ENCODE data around the gene SLC38A1.
"Not testable (repeated sequence)": the region's sequence is repeated elsewhere in the genome, so short reads cannot be mapped to it uniquely, and the experiment has no call there.

SLC38A1 gene

GRCh38 chr12:46164186-46164761 lies 104.6 kb downstream of the SLC38A1 start:
- TF ChIP-seq ZNF274 (IDR thresholded peaks at IDR 0.05; ENCODE audit: low read depth, low read length), result no peak
- H3K4me3 ChIP-seq (ENCODE audit: low read length), result no peak overlapping the region

GRCh38 chr12:46162549-46163076 lies 106.2 kb downstream of the SLC38A1 start:
- H3K4me3 ChIP-seq (ENCODE audit: low read length), result not testable (repeated sequence)

DNA sequence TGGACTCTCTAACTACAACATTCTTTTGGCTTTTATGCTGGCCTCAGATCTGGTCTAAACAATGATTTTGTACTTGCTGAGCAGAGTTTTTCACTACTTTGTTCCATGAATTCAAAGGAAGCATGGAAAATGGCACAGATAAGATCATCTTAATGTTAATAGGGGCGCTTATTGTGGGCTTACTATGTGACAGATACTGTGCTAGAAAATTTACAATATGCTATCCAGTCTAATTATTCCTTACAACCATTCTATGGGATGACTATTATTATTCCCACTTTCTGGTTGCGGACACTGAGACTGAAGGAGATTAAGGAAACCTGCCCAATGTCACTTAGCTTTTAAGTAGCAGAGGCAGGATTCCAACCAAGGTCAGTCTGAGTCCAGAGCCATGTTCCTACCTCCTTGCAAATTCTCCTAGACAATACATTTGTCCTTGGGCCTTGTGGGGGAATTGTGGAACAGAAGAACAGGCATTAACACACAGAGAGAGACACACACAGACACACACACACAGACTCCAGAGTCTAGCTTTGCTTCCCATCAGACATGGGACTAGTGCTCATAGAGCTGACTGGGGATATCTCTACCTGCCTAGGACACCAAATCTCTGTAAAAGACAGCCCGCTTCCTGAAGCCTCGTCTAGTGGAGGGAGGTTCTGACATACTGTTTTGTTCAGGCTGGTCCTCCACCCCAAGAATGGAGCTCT lies 107.7 kb downstream of the SLC38A1 start:
- TF ChIP-seq ZNF274 (IDR thresholded peaks at IDR 0.05; ENCODE audit: low read depth, low read length), result no peak
- no peak overlapping the region for H3K4me3 ChIP-seq (ENCODE audit: low read length)

- TF ChIP-seq ZNF274 (IDR thresholded peaks at IDR 0.05; ENCODE audit: low read depth, low read length), result no peak
- no peak overlapping the region; the same call in 1 of the 2 replicates for H3K4me3 ChIP-seq (ENCODE audit: low read length)
Measured at GRCh38 chr12:46160101-46160980, 108.5 kb downstream of the SLC38A1 start.

- TF ChIP-seq ZNF274 (IDR thresholded peaks at IDR 0.05; ENCODE audit: low read depth, low read length), result no peak
- no peak overlapping the region; the same call in 1 of the 2 replicates for H3K4me3 ChIP-seq (ENCODE audit: low read length)
Measured at GRCh38 chr12:46159309-46159901, 109.4 kb downstream of the SLC38A1 start.

DNA sequence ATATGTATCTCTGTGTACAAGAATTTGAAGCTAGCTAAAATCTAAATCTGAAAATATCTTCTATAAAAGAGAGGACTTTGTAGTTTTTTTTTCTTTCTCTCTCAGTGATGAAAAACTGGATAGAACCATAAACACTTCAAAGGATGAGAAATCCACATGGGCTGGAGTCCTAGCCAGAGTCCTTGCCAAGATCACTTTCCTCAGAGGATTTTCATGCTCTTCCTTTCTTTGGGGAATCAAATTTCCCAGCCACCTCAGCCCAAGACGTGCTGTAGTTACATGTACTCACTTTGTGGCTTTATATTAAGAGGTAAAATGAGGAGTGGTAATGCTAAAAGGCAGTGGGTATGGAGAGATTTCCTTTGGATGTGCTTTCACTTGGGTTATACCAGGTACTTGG lies 110.3 kb downstream of the SLC38A1 start:
- H3K4me3 ChIP-seq (ENCODE audit: low read length), result no peak overlapping the region
- TF ChIP-seq ZNF274 (IDR thresholded peaks at IDR 0.05; ENCODE audit: low read depth, low read length), result no peak

DNA sequence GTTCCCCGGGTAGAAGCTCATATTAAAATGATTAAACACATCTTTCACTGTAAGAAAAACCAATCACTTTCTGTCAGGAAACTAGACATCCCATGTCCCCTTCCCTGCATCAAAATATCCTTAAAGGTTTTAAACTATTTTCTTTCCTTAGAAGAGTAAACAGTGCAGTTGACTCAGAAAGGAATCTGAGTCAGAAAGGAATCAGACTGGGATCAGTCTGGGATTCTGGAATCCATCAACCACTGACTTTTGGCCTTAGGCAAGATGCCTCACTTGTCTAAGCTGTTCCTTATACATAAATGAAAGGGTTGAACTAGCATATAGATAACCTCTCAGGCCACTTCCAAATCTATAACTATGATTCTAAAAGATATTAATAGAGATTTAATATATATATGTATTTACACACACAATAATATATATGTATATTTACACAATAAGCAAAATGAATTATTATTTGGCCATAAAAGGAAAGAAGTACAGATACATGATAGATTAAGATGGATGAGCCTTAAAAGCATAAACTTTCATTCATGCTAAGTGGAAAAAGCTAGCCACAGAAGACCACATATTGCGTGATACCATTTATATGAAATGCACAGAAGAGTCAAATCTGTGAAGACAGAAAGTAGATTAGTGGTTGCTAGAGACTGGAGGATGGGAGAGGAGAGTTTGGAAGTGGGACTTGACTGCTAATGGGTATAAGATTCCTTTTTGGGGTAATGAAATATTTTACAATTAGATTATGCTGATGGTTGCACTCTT lies 114.4 kb downstream of the SLC38A1 start:
- H3K4me3 ChIP-seq (ENCODE audit: low read length), result no peak overlapping the region

DNA sequence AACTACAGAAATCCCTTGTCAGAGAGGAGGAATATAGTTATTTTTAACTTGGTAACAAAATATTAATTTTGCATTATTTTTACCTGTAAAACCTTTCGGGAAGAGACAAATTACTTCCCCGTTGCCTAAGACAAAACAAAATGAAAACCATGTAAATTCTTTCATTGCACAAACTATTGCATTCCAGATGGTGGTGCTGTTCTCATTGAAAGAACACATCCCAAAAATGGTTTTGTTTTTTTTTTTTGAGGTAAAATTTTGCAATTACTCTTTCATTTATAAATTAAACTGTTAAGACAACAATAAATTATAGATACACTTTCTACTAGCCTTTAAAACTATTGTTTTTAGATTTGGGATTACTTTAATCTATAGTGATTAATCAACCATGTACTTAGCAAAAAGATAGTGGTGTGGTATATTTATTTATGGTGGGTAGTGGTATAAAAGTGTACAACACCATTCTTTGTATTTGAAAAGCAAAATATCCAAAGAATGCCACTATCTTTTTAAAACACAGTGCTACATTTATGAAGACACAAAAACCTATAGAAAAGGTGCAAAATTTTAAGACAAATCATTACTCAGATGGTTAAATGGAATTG lies 115.5 kb downstream of the SLC38A1 start:
- TF ChIP-seq ZNF274 (IDR thresholded peaks at IDR 0.05; ENCODE audit: low read depth, low read length), result no peak
- no peak overlapping the region for H3K4me3 ChIP-seq (ENCODE audit: low read length)

More for the DNA sequence above, 114.4 kb downstream of the SLC38A1 start:
- no peak for TF ChIP-seq ZNF274 (IDR thresholded peaks at IDR 0.05; ENCODE audit: low read depth, low read length)

DNA sequence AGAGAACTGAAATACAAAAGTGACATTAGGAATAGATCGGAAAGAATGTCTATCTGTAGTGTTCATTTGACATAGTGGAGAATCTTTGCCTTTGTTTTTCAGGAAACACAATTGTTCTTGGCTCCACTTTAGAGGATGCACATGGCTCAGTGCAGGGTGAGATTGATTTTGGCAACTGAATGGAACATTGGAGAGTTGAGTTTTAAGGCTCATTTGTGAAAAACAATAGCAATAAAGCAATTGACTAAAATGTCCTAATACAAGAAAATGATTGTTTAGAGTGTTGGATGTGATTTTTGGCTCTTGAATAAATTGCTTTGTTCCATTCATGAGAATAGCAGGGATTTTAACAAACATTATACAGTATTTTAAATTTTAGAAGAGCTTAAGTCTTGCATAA lies 116.4 kb downstream of the SLC38A1 start:
- no peak overlapping the region for H3K4me3 ChIP-seq (ENCODE audit: low read length)
- no peak for TF ChIP-seq ZNF274 (IDR thresholded peaks at IDR 0.05; ENCODE audit: low read depth, low read length)

DNA sequence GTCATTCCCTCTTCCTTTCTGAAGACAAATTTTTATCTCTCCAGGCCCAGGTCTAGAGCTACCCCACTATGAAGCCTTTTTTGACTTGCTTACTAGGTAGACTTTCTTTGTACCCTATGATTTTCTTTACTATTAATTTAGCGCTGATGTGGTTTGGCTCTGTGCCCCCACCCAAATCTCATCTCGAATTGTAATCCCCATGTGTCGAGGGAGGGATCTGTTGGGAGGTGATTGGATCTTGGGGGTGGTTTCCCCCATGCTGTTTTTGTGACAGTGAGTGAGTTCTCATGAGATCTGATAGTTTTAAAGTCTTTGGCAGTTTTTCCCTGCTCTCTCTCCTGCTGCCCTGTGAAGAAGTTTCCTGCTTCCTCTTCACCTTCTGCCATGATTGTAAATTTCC lies 118.1 kb downstream of the SLC38A1 start:
- H3K4me3 ChIP-seq (ENCODE audit: low read length), result no peak overlapping the region
- no peak for TF ChIP-seq ZNF274 (IDR thresholded peaks at IDR 0.05; ENCODE audit: low read depth, low read length)

- TF ChIP-seq ZNF274 (IDR thresholded peaks at IDR 0.05; ENCODE audit: low read depth, low read length), result no peak
- no peak overlapping the region for H3K4me3 ChIP-seq (ENCODE audit: low read length)
Measured at GRCh38 chr12:46149905-46150304, 118.9 kb downstream of the SLC38A1 start.

DNA sequence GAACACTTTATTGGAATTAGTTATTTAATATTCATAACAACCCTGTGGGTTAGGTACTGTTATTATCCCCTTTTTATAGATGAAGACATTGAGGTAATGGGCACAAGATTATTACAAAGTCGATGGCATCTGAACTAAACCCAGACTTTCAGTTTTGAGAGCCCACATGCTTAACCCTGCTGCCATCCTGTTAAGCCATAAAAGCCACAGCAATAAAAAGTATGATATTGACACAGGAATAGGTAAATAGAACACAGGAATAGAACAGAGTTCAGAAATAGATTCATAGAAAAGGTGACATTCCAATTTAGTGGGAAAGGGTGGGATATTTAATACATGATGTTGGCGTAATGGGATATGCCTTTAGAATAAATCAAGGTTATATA lies 119.8 kb downstream of the SLC38A1 start:
- no peak for TF ChIP-seq ZNF274 (IDR thresholded peaks at IDR 0.05; ENCODE audit: low read depth, low read length)
- H3K4me3 ChIP-seq (ENCODE audit: low read length), result no peak overlapping the region

Data from GM08714 (cell line).